ENCODE data around the gene TBX3.
A peak's percentile ranks its signal among the peaks of the same experiment; 100 is the strongest.

TBX3 gene

DNA sequence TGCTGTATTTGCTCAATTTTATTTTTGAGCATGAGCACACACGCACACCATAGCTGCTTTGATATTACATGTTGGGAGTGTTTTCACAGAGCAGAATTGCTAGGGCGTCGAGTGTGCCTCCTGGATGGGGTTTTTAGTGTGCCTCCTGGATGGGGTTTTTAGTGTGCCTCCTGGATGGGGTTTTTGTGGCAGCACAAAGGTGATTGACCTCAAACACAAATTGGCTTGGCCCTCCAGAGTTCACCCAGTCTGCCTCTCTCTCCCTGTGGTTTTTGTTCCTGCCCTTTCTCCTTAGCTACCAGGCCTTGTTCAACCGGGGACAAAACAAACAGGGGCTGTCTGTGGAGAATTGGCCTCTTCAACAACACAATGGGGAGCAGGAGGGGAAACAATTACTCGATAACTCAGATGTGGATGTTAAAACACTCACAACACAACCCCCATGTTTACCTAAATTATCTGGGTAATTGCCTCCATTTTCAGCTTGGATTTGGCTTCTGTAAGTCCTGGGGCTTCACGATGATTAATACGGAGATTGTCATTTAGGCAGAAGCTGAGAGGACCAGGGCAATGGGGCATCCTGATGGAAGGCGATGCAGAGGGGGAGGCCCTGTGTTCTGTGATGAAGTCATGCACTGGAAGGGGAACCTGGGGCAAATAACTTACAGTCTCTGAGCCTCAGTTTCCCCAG lies 26.9 kb downstream of the TBX3 start:
- TF ChIP-seq, protein P1, sequence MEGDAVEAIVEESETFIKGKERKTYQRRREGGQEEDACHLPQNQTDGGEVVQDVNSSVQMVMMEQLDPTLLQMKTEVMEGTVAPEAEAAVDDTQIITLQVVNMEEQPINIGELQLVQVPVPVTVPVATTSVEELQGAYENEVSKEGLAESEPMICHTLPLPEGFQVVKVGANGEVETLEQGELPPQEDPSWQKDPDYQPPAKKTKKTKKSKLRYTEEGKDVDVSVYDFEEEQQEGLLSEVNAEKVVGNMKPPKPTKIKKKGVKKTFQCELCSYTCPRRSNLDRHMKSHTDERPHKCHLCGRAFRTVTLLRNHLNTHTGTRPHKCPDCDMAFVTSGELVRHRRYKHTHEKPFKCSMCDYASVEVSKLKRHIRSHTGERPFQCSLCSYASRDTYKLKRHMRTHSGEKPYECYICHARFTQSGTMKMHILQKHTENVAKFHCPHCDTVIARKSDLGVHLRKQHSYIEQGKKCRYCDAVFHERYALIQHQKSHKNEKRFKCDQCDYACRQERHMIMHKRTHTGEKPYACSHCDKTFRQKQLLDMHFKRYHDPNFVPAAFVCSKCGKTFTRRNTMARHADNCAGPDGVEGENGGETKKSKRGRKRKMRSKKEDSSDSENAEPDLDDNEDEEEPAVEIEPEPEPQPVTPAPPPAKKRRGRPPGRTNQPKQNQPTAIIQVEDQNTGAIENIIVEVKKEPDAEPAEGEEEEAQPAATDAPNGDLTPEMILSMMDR (IDR thresholded peaks at IDR 0.05; ENCODE audit: low read depth, low read length), result no peak
- no peak overlapping the region for H3K4me3 ChIP-seq (ENCODE audit: low read depth, low read length)

DNA sequence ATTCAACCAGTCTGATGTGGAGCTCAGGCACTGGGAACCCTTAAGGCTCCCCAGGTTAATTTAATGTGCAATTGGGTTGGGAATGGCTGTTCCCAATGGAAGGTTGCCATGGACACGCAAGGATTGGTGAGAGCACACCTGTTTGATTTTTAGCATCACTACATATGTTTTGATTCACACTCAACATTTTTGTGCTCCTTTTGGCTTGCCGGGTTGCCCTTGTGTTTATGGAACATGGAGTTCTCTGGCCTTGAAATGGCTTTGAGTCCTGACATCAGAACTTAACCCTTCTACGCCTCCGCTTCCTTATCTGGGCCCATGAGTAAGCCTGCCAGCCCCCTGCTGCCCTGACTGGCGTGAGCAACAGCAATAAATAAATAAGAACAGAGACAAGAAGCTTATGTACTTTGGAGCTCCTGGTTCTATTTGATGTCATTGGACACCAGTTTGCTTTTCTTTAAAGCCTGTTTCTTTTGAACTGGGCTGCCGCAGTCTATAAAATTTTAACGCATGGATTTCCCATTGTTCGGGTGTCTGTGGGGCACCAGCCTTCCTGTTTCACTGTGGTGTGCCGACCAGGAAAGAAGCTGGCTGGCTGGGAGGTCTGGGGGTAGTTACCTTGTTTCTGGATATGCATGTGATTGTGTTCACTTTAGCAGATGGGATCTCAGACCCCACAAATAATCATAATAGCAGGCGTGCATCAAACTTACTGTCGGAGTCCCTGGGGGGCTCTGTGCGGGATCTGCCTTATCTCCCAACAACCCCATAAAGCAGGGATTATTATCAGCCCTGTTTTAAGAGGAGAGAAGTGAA lies 27.8 kb downstream of the TBX3 start:
- no peak overlapping the region for H3K4me3 ChIP-seq (ENCODE audit: low read depth, low read length)
- TF ChIP-seq, protein P1 (IDR thresholded peaks at IDR 0.05; ENCODE audit: low read depth, low read length), result no peak

DNA sequence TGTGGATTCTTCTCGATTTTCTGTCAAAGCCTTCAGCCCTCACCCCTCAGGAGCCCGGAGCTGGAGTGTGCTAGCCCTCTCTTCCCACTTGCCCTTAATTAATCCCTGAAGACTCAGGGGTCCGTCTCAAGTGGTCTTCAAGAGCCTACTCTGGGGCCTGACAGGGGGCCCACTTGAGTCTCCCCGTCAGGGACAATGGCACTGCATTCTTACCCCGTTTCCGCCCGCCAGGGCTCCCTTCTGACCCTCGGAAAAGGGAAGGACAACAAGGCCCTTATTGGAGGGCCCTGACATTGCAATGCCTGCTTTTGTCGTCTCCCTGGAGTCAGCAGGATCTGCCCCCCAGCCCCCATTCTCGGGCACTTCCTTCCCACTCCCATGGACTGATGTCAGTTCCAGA lies 34.4 kb downstream of the TBX3 start:
- H3K4me3 ChIP-seq (ENCODE audit: low read depth, low read length), result no peak overlapping the region
- TF ChIP-seq, protein P1 (IDR thresholded peaks at IDR 0.05; ENCODE audit: low read depth, low read length), result no peak

DNA sequence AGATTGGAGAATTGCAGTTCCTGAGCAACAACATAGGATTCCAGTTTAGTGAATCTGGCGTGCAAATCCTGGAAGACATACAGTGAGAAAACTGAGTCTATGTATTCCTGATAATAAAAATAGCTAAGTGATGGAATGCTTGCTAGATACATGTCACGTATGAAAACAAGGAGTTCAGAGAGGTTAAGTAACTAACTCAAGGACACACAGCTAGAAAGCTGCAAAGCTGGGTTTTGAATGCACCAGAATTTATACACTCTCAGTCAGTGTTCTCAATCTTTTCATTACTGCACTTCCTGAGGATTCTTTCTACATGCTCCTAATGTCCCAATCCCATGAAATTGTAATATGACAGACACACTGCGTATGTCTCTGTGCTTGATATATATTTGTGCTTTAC lies 35.3 kb downstream of the TBX3 start:
- TF ChIP-seq, protein P1 (IDR thresholded peaks at IDR 0.05; ENCODE audit: low read depth, low read length), result no peak
- H3K4me3 ChIP-seq (ENCODE audit: low read depth, low read length), result no peak overlapping the region

DNA sequence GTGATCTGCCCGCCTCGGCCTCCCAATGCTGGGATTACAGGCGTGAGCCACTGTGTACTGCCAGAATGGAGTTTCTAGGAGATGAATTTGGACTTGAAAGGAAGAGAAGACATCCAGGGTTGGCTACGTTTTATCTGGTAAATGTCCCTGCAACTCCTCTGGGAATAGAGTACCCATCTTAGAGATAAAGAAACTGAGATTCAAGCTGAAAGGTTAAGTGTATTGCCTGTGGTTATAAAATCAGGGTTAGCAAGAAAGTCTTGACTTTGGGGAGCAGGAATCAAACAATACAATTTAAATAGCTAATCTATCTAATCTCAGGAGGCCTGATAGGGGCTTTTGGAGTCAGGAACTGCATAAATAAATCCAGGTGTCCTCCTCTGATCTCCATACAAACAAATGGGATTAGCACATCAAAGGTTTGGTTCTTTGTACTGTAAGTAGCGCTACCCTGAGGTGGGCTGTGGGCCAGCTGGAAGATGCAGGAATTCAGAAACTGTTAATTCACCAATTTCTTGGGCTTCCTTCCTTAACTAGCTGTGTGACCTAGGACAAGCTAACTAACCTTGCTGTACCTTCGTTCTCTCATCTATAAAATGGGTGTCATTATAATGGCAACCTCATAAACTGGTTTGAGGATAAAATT lies 45.1 kb downstream of the TBX3 start:
- no peak overlapping the region for H3K4me3 ChIP-seq (ENCODE audit: low read depth, low read length)
- TF ChIP-seq, protein P1 (IDR thresholded peaks at IDR 0.05; ENCODE audit: low read depth, low read length), result no peak

DNA sequence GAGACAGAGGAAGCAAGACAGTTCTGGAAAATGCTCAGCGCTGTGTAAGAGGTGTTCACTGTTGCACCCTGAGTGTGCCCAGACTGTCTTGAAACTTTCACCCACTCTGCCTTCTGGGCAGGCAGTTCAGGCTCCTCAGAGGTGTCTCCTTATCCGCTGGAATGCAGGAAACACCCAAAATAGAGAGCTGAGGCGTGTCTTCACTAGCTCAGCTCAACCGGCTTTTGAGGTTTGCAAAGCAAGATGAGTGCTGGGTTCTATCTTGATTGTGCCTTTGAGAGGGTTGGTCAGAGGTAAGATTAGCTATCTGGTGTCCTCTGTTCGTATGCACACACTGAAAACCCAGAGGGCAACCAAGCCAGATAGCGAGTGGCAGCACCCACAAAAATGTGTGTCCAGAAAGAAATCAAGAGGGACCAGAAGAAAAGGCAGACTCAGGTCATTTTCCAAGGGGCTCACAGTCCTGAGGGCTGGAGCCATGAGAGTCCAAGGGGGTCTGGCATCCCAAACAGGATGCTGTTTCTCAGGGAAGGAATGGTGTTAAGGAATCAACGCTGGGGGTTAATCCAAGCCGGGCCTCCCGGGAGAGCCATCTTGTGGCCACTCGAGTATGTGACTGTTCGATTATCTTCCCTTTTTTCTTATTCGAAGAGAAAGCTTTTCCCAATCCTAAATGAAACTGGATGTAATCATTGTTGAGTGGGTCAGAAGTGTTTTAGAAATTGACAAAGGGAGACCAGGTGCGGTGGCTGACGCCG lies 47.1 kb downstream of the TBX3 start:
- TF ChIP-seq, protein P1 (IDR thresholded peaks at IDR 0.05; ENCODE audit: low read depth, low read length), result 0 out of 2 replicates have a peak, but pooled peaks have one; percentile 12
- no peak overlapping the region for H3K4me3 ChIP-seq (ENCODE audit: low read depth, low read length)

All from WI38 (cell line).